LNCaP clone FGC (cell line): ENCODE results near the gene C17orf100.

Source experiments
- DNase-seq: peaks from one replicate; pipeline ENCODE4 v3.0.0-alpha.2; 2011; ENCODE audit warnings: low read depth
- H3K4me3 ChIP-seq: 2 replicates; pipeline ENCODE4 v1.5.1; 2011; ENCODE audit warnings: mild to moderate bottlenecking, low read depth, low read length, control low read depth
- TF ChIP-seq, protein P1 (sequence below): IDR thresholded peaks from 2 replicates; pipeline ENCODE4 v1.5.1; 2012; ENCODE audit warnings: mild to moderate bottlenecking; ENCODE audit not compliant: control insufficient read depth, insufficient read depth; ENCODE audit errors: extremely low read depth

C17orf100 gene

DNA sequence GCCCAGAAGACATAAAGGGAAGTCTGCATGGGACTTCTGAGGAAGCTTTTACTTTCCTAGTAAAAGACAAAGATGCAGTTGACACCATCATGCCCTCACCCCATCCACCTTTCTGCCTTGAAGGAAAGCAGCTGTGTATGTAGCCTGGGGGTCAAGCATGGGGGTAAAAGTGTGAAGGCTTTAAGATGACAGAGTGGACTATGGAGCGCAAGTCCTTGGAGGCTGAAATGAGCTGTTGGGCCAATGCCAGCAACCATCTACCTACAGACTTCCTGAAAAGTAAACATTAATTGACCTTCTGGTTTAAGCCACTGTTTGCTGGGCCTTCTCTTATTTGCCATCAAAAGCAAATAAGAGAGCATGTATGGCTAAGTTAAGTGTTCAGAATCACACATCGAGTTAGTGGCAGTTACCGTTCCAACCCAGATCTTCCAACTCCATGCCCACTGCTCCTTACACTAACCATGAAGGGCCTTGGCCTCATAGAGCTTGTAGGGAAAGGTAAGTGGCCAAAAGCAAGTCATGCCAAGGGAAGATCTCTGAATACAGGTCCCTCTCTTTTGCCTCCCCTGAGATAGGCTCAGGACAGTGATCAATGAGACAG lies 31.6 kb downstream of the C17orf100 start:
- peak; percentile 74 for DNase-seq
- H3K4me3 ChIP-seq: no peak overlapping the region
- TF ChIP-seq, protein P1, sequence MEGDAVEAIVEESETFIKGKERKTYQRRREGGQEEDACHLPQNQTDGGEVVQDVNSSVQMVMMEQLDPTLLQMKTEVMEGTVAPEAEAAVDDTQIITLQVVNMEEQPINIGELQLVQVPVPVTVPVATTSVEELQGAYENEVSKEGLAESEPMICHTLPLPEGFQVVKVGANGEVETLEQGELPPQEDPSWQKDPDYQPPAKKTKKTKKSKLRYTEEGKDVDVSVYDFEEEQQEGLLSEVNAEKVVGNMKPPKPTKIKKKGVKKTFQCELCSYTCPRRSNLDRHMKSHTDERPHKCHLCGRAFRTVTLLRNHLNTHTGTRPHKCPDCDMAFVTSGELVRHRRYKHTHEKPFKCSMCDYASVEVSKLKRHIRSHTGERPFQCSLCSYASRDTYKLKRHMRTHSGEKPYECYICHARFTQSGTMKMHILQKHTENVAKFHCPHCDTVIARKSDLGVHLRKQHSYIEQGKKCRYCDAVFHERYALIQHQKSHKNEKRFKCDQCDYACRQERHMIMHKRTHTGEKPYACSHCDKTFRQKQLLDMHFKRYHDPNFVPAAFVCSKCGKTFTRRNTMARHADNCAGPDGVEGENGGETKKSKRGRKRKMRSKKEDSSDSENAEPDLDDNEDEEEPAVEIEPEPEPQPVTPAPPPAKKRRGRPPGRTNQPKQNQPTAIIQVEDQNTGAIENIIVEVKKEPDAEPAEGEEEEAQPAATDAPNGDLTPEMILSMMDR: no peak

DNA sequence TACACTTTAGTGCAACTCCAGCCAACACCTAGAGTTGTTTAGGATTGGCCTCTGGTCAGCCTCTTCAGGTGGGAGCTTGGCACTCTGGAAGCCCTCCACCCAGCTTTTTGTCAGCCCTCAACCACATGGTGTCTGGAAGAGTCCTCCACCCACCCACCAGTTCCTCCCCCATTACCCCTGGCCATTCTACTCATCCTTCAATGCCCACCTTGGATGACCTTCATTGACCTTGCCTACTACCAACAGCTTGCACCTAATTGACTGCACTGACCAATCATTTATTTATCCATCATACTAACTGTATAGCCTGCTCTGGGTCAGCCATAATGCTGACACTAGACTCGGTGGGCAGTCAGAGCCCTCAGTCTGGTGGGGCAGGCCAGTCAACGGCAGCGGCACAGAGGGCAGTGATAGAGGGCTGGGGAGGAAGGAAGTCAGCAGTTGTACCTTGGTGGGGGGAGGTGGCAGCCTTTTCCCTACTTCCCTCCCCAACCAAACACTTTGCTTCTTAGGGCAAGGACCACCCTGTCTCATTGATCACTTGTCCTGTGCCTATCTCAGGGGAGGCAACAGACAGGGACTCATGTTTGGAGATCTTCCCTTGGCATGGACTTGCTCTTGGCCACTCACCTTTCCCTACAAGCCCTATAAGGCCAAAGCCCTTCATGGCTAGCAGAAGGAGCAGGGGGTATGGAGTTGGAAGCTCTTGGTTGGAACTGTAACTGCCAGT lies 32.3 kb downstream of the C17orf100 start:
- TF ChIP-seq, protein P1: no peak
- no peak overlapping the region for H3K4me3 ChIP-seq
- DNase-seq: no peak

DNA sequence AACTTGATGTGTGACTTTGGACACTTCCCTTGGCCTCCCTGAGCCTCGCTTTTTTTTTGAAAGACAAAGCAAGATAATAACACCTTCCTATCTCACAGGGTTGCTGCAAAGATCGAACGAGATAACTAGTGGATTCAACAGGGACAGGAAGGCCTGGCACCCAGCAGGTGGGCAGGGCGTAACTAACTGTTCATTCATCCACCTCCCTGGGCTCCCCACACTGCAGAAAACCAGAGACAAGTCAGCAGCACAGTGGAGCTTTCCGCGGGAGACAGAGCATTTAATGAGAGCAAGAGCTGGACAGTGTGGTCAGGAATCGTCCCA lies 32.9 kb downstream of the C17orf100 start:
- H3K4me3 ChIP-seq: no peak overlapping the region
- DNase-seq: no peak
- TF ChIP-seq, protein P1: no peak

DNA sequence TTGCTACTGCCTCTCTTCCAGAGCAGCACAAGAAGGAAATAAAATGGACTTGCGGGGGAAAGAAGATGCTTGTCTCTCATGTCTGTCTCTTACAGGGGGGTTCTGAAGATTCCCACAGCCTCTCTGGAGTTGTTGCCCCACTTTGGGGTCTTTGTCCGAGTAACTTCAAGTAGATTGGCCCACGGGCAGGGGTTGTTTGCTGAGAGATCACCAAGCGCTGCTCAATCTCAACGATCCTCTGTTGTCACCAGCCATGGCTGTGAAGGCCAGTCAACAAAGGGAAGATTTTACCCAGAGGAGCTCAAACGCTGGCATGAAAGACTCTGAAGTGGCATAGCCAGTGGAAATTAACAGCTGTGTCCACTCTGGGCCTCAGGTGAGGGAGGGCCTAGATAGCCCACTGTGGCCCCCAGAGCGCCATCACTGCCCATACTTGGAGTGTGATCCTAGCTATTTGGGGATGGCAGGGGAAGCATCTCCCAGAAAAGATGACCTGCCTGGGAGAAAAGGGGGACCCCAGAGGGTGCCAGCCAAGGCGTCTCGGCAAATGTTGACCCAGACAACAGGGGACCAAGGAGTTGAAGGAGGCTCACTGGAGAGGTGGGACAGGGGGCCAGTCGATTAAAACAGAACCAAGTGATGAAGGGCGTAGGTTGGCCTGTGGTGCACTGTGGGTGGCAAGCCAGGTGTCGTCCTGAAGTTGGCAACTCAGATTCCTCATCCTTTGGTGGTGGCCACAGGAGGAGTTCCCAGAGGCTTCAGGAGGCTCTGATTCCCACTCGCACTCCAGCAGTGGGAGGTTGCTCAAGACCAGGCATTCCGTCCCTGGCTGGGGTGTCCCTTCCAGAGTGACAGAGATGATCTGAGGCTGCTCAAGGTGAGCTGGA lies 33.6 kb downstream of the C17orf100 start:
- H3K4me3 ChIP-seq: no peak overlapping the region
- DNase-seq: no peak
- TF ChIP-seq, protein P1: no peak

DNA sequence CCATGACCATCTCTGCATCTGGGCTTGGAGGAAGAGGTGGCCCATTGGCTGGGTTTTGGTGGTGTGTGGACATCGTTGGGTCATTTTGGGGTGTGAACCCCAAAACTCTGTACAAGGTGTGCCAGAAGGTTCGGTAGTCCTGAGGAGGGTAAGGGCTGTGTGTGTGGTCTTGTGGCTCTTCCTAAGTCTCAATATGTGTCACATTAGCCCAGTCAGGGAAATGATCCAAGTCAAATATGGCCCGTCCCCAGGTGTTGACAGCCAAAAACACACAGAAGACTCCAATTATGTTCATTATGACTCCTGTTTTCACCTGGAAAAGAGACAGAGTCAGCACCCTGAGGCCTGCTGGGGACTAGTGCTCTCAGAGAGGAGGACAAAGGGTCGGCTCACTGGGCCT lies 34.5 kb downstream of the C17orf100 start:
- H3K4me3 ChIP-seq: no peak overlapping the region
- DNase-seq: peak; percentile 60
- TF ChIP-seq, protein P1: no peak

DNA sequence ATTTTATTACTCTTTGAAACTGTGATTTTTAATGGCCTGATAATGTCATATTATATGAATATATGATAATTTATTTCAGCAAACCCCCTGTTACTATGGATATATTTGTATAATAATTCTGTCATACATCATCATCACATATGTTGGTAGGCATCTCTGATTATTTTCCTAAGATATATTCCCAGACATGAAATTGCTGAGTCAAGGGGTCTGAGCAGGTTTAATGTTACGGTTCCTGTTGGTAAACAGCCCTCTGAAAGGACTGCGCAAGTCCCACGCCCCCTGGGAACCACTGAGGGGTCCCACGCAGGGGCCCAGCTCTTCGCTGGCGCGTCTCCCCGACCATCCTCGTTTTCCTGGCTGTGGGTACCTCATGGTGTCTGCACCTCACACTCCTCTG lies 37.4 kb downstream of the C17orf100 start:
- no peak overlapping the region for H3K4me3 ChIP-seq
- TF ChIP-seq, protein P1: no peak
- no peak for DNase-seq
